Adrenal gland (tissue), 12 donors: ENCODE measurements around the gene IGSF3. TPM values are rescaled to one million over a fixed set of nuclear protein-coding genes. Genes with fewer than 3 reads are reported as not detected.
A peak's percentile ranks its signal among the peaks of the same experiment; 100 is the strongest.

ENCODE experiments used
- DNase-seq, 7 donors: peaks; one replicate each; pipeline ENCODE4 v3.0.0-alpha.2; 2019 to 2020
- H3K27ac ChIP-seq, 5 donors: fragments of 200-600 bp; sonication (generic) in 4 of 5; 1 replicate in 3 of 5; 2 replicates in 2 of 5; pipeline versions ENCODE4 v1.5.1 to v1.8.0; 2016 to 2020; ENCODE audit warnings: mild to moderate bottlenecking in 1 of 5
- H3K27me3 ChIP-seq: fragments of 200-600 bp; 2 replicates; pipeline ENCODE4 v1.8.0; 2021
- H3K36me3 ChIP-seq, 2 donors: fragments of 200-600 bp; replicated peaks in 1 of 2; 1 replicate in 1 of 2; 2 replicates in 1 of 2; pipeline versions ENCODE4 v1.5.1 to v1.8.0; 2018 to 2022
- H3K4me1 ChIP-seq, 2 donors: fragments of 200-600 bp; replicated peaks in 1 of 2; 1 replicate in 1 of 2; 2 replicates in 1 of 2; pipeline versions ENCODE4 v1.5.1 to v1.8.0; 2018 to 2021
- H3K4me3 ChIP-seq, 4 donors: fragments of 200-600 bp; sonication (generic) in 3 of 4; one replicate each; pipeline ENCODE4 v1.5.1; 2016 to 2018
- H3K9me3 ChIP-seq, 3 donors: fragments of 200-600 bp; sonication (generic) in 1 of 3; replicated peaks in 1 of 3; 1 replicate in 2 of 3; 2 replicates in 1 of 3; pipeline versions ENCODE4 v1.5.1 to v1.8.0; 2016 to 2021
- CTCF ChIP-seq, 6 experiments: fragments of 450-650 bp in 4 of 6; fragments of 200-600 bp in 2 of 6; sonication (generic) in 1 of 6; IDR thresholded peaks; 1 replicate in 5 of 6; 2 replicates in 1 of 6; pipeline versions ENCODE4 v1.5.1 to v1.8.0; 2016 to 2021; ENCODE audit warnings: antibody characterized with exemption in 6 of 6, mild to moderate bottlenecking in 2 of 6, moderate library complexity in 1 of 6
- POLR2A ChIP-seq, 2 donors: fragments of 450-650 bp; IDR thresholded peaks; one replicate each; pipeline ENCODE4 v1.6.1; 2017; ENCODE audit warnings: antibody characterized with exemption in 2 of 2, mild to moderate bottlenecking in 2 of 2, moderate library complexity in 1 of 2
- WGBS, 4 donors: extraction: QIAGEN DNeasy Blood & Tissue Kit in 2 of 4; methylation state at CpG; one replicate each; pipeline versions ENCODE4 v1.1.5 to v1.1.7; 2013 to 2017; 5-methylcytosine and 5-hydroxymethylcytosine counted together
- intact Hi-C, 2 donors: fragments of 100-400 bp; cut with DNase I; formaldehyde crosslinking; loops; one replicate each; pipeline versions ENCODE4 v1.14.1 to v1.15.0; 2022 to 2023
- polyA plus RNA-seq, 3 donors: library from polyadenylated mRNA; stranded (reverse); fragments of 200-250 nt in 2 of 3; fragments of 350-450 nt in 1 of 3; fragmentation: Illumina TruSeq in 1 of 3; extraction: RNeasy Lipid Tissue Mini Kit (QIAGEN cat#74804) in 1 of 3; gene quantifications; one replicate each; pipeline ENCODE4 v1.2.3, GENCODE V29; 2013 to 2014
- total RNA-seq, 9 donors: library from RNA; depleted of rRNA in 4 of 9; stranded (reverse); fragments of >200 nt in 4 of 9; fragments of 120-200 nt in 1 of 9; fragmentation: NEBNext Ultra II Directional in 1 of 9; extraction: Animal tissue kit (Norgen Biotek cat#: 25700) in 1 of 9; gene quantifications; one replicate each; pipeline versions ENCODE4 v1.1.0 to v1.2.4, GENCODE V29; 2013 to 2023
- donor health status: healthy with polysubstance abuse.
- donor health status: Bipolar disorder and iron deficiency.
- donor health status: DM: yes; HTN: yes; CAD: no.
- donor health status: DM: no; HTN: no; CAD: no.
- donor health status: DM: no; HTN: no; CAD: no.
- donor health status: DM: yes; HTN: yes; CAD: no.

IGSF3 gene
- total and polyA plus RNA-seq, 12 donors, result 0.67 to 12.1 (median 2.2) TPM

GRCh38 chr1:116708255-116708900, 40.8 kb upstream of the IGSF3 start:
- WGBS, 4 donors, result 79 to 89% (median 81%) methylated on average over 6 of the region's 6 CpGs
- no peak overlapping the region for H3K27ac ChIP-seq
- no peaks in the 10 kb centered on the region for H3K36me3 ChIP-seq
- no peaks in the 10 kb centered on the region for H3K27me3 ChIP-seq
- no peaks in the 10 kb centered on the region for H3K4me1 ChIP-seq
- peak in 1 of 7 donors; percentile 65 for DNase-seq
- H3K9me3 ChIP-seq, result no peaks in the 10 kb centered on the region
- intact Hi-C loops, result no loop called here
- no peak for TF ChIP-seq CTCF (IDR thresholded peaks at IDR 0.05)
- no peak for TF ChIP-seq POLR2A (IDR thresholded peaks at IDR 0.05)
- no peak overlapping the region for H3K4me3 ChIP-seq

GRCh38 chr1:116706841-116707240, 39.3 kb upstream of the IGSF3 start:
- Histone ChIP-seq H3K4me3 (no peak overlapping the region), H3K9me3 (no peaks in the 10 kb centered on the region), H3K27me3 (no peaks in the 10 kb centered on the region), H3K36me3 (no peaks in the 10 kb centered on the region), H3K4me1 (no peaks in the 10 kb centered on the region), H3K27ac (no peak overlapping the region)
- intact Hi-C loops, result no loop called here
- TF ChIP-seq POLR2A (IDR thresholded peaks at IDR 0.05) (no peak), CTCF (IDR thresholded peaks at IDR 0.05) (no peak)
- DNase-seq, result no peak

GRCh38 chr1:116706123-116706522, 38.6 kb upstream of the IGSF3 start:
- no peak for TF ChIP-seq POLR2A (IDR thresholded peaks at IDR 0.05)
- no peak for TF ChIP-seq CTCF (IDR thresholded peaks at IDR 0.05)
- 80 to 86% (median 81%) methylated on average over 2 of the region's 2 CpGs for WGBS, 4 donors

GRCh38 chr1:116704278-116704677, 36.7 kb upstream of the IGSF3 start:
- TF ChIP-seq POLR2A (IDR thresholded peaks at IDR 0.05), result no peak
- TF ChIP-seq CTCF (IDR thresholded peaks at IDR 0.05), result no peak
- H3K27ac ChIP-seq, result no peak overlapping the region
- H3K4me3 ChIP-seq, result no peak overlapping the region
- no peak for DNase-seq
- H3K9me3 ChIP-seq, result no peaks in the 10 kb centered on the region
- H3K36me3 ChIP-seq, result no peaks in the 10 kb centered on the region
- H3K27me3 ChIP-seq, result no peaks in the 10 kb centered on the region
- 79 to 88% (median 86%) methylated on average over 3 of the region's 3 CpGs for WGBS, 4 donors
- no peaks in the 10 kb centered on the region for H3K4me1 ChIP-seq
- intact Hi-C loops, result no loop called here

More at GRCh38 chr1:116706123-116706522, 38.6 kb upstream of the IGSF3 start:
- no peaks in the 10 kb centered on the region for H3K4me1 ChIP-seq
- H3K27ac ChIP-seq, result no peak overlapping the region
- no peak for DNase-seq
- H3K4me3 ChIP-seq, result no peak overlapping the region
- H3K9me3 ChIP-seq, result no peaks in the 10 kb centered on the region
- H3K27me3 ChIP-seq, result no peaks in the 10 kb centered on the region
- H3K36me3 ChIP-seq, result no peaks in the 10 kb centered on the region
- intact Hi-C loops, result no loop called here
